Posterior vena cava (tissue), 2 donors: ENCODE measurements around the gene PDIA6. TPM values are rescaled to one million over a fixed set of nuclear protein-coding genes. Genes with fewer than 3 reads are reported as not detected.

Experiments used
- DNase-seq: peaks from one replicate; pipeline ENCODE4 v3.0.0-alpha.2; 2020; ENCODE audit warnings: low spot score
- intact Hi-C, 2 donors: fragments of 100-400 bp; cut with DNase I; formaldehyde crosslinking; loops; one replicate each; pipeline versions ENCODE4 v1.14.1 to v1.14.2; 2022 to 2023
- long read RNA-seq, 2 donors: library from polyadenylated mRNA; unstranded; transcript quantifications; one replicate each; pipeline ENCODE4 v2.0.0, GENCODE V29; 2020 to 2021
- total RNA-seq, 2 donors: library from RNA; stranded (reverse); fragmentation: NEBNext Ultra II Directional; extraction: Animal tissue kit (Norgen Biotek cat#: 25700); gene quantifications; one replicate each; pipeline ENCODE4 v1.2.1, GENCODE V29; 2021
- donor health status: DM: yes; HTN: yes; CAD: no.
- donor health status: DM: yes; HTN: yes; CAD: no.

The PDIA6 gene
- total RNA-seq = 100 to 1,000 TPM; 111 to 144 TPM
- long read RNA-seq, donor 1, transcript PDIA6-201 (13 exons, 2,338 nt) = major isoform, 253 of 267 reads
- long read RNA-seq, donor 1, partial matches to known transcripts = 8 of 267 reads
- long read RNA-seq, donor 1, other reads (novel, unspliced or antisense) = 6 of 267 reads
- long read RNA-seq, donor 2, transcript PDIA6-201 (13 exons, 2,338 nt) = major isoform, 751 of 846 reads
- long read RNA-seq, donor 2, partial matches to known transcripts = 56 of 846 reads
- long read RNA-seq, donor 2, other reads (novel, unspliced or antisense) = 39 of 846 reads

- intact Hi-C loops = loop anchor here in 1 of 2 donors (1.0 kb wide), 1 partner anchor 41 kb away; no protein-coding TSS in a partner anchor
- DNase-seq = peak; percentile 99
Measured at GRCh38 chr2:10812362-10813162, at the start of gene PDIA6. TSS of gene PDIA6 (minus strand) at chr2:10812785. CDS start at chr2:10812696, 89 bp downstream.

GRCh38 chr2:10862330-10862729 is 49.7 kb upstream of the PDIA6 start:
- no peak for DNase-seq
- intact Hi-C loops = no loop called here

GRCh38 chr2:10861765-10862164 is 49.2 kb upstream of the PDIA6 start:
- intact Hi-C loops = no loop called here
- DNase-seq = no peak

- intact Hi-C loops = no loop called here
- no peak for DNase-seq
Measured at GRCh38 chr2:10860814-10861325, 48.3 kb upstream of the PDIA6 start.

- no peak for DNase-seq
- intact Hi-C loops = no loop called here
Measured at GRCh38 chr2:10860081-10860813, 47.7 kb upstream of the PDIA6 start.

GRCh38 chr2:10859278-10859677 is 46.7 kb upstream of the PDIA6 start:
- intact Hi-C loops = no loop called here
- no peak for DNase-seq

GRCh38 chr2:10848541-10848940 is 36.0 kb upstream of the PDIA6 start:
- DNase-seq = no peak
- intact Hi-C loops = no loop called here

- intact Hi-C loops = no loop called here
- DNase-seq = peak; percentile 43
Measured at GRCh38 chr2:10847008-10847407, 34.4 kb upstream of the PDIA6 start.

GRCh38 chr2:10846110-10846861 is 33.7 kb upstream of the PDIA6 start:
- peak; percentile 11 for DNase-seq
- intact Hi-C loops = no loop called here

- peak; percentile 59 for DNase-seq
- intact Hi-C loops = no loop called here
Measured at GRCh38 chr2:10845640-10846039, 33.1 kb upstream of the PDIA6 start.

- DNase-seq = peak; percentile 67
- intact Hi-C loops = no loop called here
Measured at GRCh38 chr2:10844097-10844496, 31.5 kb upstream of the PDIA6 start.

GRCh38 chr2:10842506-10842905 is 29.9 kb upstream of the PDIA6 start:
- intact Hi-C loops = no loop called here
- DNase-seq = no peak

- DNase-seq = no peak
- intact Hi-C loops = no loop called here
Measured at GRCh38 chr2:10841547-10842219, 29.1 kb upstream of the PDIA6 start.

GRCh38 chr2:10839813-10840212 is 27.2 kb upstream of the PDIA6 start:
- intact Hi-C loops = loop anchor here in 1 of 2 donors (10.0 kb wide), 1 partner anchor 285 kb away; no protein-coding TSS in a partner anchor
- DNase-seq = peak; percentile 58

- peak; percentile 7 for DNase-seq
- intact Hi-C loops = loop anchor here in 1 of 2 donors (10.0 kb wide), 1 partner anchor 286 kb away; no protein-coding TSS in a partner anchor
Measured at GRCh38 chr2:10838734-10839133, 26.1 kb upstream of the PDIA6 start.

GRCh38 chr2:10837298-10838266 is 25.0 kb upstream of the PDIA6 start:
- peak; percentile 30 for DNase-seq
- intact Hi-C loops = loop anchor here in 1 of 2 donors (10.0 kb wide), 1 partner anchor 287 kb away; no protein-coding TSS in a partner anchor
